HG03025 (cell line): ENCODE results near the gene RCCD1.
"Not testable (repeated sequence)": the region's sequence is repeated elsewhere in the genome, so short reads cannot be mapped to it uniquely, and the experiment has no call there.

ENCODE experiments used
- ATAC-seq: cut with Tn5 transposase; IDR thresholded peaks from one replicate; pipeline ENCODE4 v1.9.1; 2021; ENCODE audit warnings: mild to moderate bottlenecking, moderate library complexity; ENCODE audit not compliant: unreplicated experiment, low FRiP score

Gene RCCD1, protein sequence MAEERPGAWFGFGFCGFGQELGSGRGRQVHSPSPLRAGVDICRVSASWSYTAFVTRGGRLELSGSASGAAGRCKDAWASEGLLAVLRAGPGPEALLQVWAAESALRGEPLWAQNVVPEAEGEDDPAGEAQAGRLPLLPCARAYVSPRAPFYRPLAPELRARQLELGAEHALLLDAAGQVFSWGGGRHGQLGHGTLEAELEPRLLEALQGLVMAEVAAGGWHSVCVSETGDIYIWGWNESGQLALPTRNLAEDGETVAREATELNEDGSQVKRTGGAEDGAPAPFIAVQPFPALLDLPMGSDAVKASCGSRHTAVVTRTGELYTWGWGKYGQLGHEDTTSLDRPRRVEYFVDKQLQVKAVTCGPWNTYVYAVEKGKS

GRCh38 chr15:90954712-90955623 is at the start of gene RCCD1:
TSS of gene RCCD1 (plus strand) at chr15:90954884. CDS start at chr15:90956735, 1,851 bp downstream.
- ATAC-seq = peak; percentile 82

DNA sequence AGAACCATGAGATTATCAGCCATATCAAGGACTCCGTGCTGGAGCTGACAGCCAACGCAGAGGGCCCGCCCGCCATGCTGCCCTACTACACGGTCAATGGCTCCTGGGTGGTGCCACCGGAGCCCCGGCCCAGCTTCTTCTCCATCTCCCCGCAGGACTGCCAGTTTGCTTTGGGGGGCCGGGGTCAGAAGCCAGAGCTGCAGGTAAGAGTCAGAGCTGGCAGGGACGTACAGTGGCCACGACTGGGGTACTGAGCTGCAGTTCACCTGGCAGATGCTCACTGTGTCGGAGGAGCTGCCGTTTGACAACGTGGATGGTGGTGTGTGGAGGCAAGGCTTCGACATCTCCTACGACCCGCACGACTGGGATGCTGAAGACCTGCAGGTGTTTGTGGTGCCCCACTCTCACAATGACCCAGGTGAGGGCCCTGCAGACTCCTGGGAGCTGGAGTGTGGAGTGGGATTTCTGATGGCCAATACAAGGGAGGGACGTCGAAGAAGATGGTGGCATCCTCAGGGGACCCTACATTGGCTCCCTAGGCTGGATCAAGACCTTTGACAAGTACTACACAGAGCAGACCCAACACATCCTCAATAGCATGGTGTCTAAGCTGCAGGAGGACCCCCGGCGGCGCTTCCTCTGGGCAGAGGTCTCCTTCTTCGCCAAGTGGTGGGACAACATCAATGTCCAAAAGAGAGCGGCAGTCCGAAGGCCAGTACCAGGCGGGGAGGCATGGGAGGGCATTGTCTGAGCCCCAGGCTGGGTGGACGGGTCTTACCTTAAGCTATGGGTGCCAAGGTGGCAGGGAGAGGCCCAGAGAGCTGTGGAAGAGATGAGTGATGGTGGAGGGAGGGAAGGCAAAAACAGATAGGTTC is 49.1 kb upstream of the RCCD1 start:
- ATAC-seq = no peak

DNA sequence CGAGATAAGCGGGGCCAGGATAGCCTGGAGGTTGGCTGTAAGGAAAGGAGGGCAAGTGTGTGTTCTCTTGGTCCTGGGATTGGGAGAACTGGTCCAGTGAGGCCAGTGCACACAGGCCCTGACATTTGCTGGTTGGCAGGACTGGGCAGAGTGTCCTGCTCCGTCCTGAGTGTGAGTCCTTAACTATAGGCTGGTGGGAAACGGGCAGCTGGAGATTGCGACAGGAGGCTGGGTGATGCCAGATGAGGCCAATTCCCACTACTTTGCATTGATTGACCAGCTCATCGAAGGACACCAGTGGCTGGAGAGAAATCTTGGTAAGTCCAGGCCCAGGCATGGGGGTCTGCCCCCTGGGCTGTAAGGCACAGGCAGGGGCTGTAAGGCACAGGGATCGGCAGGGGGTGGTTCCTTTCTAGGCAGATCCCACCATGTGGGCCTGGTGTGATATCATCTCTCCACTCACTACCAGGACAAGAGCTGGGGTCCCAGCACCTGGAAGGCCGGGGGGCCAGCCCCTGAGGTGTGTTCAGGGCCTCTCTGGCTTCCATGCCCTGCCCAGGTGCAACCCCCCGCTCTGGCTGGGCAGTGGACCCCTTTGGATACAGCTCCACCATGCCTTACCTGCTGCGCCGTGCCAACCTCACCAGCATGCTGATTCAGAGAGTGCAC is 48.4 kb upstream of the RCCD1 start:
- ATAC-seq = no peak

- ATAC-seq = no peak
These were observed 47.5 kb upstream of the RCCD1 start for GRCh38 chr15:90907051-90907660.

DNA sequence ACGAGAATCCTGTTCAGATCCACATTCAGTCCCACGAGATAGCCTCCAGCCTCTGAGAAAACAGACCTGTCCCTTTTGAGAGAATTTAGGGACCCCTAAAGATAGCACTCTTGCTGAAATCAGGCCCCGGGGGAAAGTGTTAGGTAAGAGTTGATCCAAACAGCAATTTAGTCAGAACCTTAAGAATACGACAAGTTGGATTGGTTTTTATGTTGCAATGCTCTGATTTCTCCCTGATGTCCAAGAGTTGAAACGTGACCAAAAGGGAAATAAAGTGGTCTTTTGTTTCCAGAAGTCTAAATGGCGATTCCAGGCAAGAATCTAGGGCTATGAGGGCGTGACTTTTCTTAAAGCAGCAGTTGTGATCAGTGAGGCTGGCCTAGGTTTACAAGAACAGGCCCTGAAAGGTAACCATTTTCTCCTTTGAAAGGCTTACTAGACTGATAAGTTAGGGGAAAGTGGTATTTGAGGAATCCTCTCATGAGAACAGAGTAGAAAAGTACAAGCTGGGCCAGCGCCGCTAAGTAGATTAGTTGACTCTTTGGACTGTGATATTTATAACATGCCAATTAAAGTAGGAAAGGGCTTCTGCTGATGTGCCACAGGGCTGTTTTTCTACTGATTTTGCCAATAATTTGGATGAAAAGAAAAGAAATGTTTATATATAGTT is 46.7 kb upstream of the RCCD1 start:
- ATAC-seq = no peak

DNA sequence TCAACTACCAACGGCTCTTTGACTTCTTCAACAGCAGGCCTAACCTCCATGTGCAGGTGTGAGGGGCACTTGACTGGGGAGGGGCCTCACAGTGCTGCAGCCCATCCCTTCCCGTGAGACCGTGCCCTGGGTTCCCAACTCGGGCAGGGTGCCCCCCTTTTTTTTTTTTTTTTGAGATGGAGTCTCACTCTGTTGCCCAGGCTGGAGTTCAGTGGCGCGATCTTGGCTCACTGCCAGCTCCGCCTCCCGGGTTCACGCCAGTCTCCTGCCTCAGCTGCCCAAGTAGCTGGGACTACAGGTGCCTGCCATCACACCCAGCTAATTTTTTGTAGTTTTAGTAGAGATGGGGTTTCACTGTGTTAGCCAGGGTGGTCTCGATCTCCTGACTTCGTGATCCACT is 45.2 kb upstream of the RCCD1 start:
- ATAC-seq = not testable (repeated sequence)

GRCh38 chr15:90909976-90910375 is 44.7 kb upstream of the RCCD1 start:
- no peak for ATAC-seq

GRCh38 chr15:90910441-90911301 is 44.0 kb upstream of the RCCD1 start:
- no peak for ATAC-seq

DNA sequence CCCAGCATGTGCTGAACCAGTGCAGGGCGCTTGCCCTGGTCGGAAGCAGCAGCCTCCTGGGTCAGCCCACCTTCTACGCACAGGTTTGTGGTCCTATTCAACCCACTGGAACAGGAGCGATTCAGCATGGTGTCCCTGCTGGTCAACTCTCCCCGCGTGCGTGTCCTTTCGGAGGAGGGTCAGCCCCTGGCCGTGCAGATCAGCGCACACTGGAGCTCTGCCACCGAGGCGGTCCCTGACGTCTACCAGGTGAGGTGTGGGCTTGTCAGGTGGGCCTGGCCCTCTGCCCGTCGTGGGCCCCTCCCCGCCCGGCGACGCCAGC is 43.4 kb upstream of the RCCD1 start:
- ATAC-seq = no peak

- ATAC-seq = no peak
These were observed 42.5 kb upstream of the RCCD1 start for GRCh38 chr15:90911906-90912769.

GRCh38 chr15:90912770-90913075 is 42.0 kb upstream of the RCCD1 start:
- no peak for ATAC-seq

DNA sequence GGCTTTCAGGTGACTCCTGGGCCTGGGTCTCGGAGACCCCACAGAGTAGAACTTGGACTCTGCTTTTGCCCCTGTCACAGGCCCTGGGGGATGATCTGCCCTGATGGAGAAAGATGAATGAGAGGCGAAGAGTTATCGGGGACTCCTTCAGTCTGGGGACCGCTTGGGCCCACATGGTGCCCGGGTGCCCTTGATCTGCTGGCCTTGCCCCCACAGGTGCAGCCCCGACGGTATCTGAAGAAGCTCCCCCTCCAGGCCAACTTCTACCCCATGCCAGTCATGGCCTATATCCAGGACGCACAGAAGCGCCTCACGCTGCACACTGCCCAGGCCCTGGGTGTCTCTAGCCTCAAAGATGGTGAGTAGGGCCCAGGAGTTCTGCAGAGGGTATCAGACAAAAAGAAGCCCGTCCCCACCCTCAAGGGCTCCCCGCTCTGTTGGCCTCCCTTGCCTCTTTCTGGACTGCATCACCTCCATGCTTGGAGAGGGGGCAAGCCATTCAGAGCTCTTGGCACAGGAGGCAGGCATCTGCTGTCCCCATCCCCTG is 41.2 kb upstream of the RCCD1 start:
- ATAC-seq = no peak

- ATAC-seq = no peak
These were observed 40.2 kb upstream of the RCCD1 start for GRCh38 chr15:90914305-90915080.

DNA sequence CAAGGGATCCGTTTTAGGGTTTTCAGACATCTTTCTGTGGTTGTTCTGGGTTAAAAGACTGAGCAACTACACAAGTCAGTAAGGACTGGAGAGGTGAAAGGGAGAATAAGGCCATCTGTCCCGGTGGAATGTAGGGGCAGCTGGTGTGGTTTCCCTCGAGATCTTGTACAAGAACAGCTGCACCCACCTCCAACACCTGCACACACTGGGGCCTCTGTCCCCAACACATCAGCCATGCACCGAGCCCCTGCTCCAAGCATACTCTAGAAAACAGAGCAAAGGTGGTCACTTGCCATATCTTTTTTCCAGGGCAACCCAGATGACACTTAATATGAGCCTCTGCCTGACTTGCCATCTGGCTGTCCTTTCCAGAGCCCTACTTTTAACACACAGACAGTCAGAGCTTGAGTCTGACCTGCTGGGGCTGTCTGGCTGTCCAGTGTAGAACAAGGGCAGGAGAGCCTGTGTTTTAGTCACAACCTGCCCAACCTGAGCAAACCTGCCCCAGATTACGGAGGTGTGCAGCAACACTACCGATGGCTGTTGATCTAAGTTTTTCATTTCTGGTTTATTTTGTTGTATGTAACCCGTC is 39.4 kb upstream of the RCCD1 start:
- no peak for ATAC-seq

DNA sequence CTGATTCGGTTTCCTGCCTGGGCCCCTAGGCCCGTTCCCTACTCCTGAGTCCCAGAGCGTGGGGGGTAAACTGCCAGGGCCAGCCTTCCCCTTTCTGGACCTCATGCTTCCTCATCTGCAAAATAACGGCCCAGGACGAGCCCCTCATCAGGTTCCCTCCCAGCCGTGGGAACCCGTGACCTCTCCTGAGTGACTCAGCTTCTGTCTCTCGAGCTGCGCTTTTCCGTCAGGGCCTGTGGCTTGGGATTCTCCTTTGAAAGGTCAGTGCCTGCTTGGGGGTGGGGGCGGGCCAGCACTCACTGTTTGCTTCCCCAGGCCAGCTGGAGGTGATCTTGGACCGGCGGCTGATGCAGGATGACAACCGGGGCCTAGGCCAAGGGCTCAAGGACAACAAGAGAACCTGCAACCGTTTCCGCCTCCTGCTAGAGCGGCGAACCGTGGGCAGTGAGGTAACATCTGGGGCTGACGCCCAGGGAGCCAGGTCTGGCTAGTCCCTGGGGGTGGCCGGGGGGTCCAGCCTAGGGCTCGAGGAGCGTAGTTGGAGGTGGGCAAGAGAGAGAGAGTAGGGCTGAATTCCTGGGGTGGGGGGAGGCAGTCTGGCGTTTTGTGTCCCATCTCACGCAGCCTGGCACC is 38.8 kb upstream of the RCCD1 start:
- ATAC-seq = no peak

DNA sequence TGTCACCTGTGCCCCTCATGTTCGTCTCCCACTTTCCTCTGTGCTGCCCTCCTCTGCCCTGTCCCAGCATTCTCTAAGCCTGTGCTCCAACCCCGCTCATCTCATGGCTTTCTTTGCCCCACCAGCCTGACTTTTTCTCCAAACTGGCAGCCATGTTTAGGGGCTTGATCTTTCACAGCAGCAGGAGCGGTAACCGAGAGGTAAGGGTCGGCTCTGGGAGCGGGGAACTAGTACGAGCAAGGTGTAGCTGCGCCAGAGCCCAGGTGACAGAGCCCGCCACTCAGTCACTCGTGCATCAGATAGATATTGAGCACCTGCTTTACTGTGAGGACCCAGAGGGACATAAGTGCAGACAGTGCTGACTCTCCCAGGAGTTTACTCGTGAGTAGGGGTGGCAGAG is 38.2 kb upstream of the RCCD1 start:
- no peak for ATAC-seq
